Skeletal muscle satellite cell (primary cell): ENCODE results near the gene LIPT2. TPM values are rescaled to one million over a fixed set of nuclear protein-coding genes. Genes with fewer than 3 reads are reported as not detected.

Experiments
- H3K27me3 ChIP-seq: 2 replicates; pipeline ENCODE4 v1.7.0; 2013; ENCODE audit warnings: low read length; ENCODE audit not compliant: control insufficient read depth, insufficient read depth
- H3K36me3 ChIP-seq: 2 replicates; pipeline ENCODE4 v1.7.0; 2013; ENCODE audit warnings: mild to moderate bottlenecking, control low read depth, low read length; ENCODE audit not compliant: insufficient read depth
- H3K4me1 ChIP-seq: 2 replicates; pipeline ENCODE4 v1.7.0; 2013; ENCODE audit warnings: low read length; ENCODE audit not compliant: control insufficient read depth, insufficient read depth
- H3K4me2 ChIP-seq: 2 replicates; pipeline ENCODE4 v1.7.0; 2013; ENCODE audit warnings: mild to moderate bottlenecking, low read length
- H3K4me3 ChIP-seq: 2 replicates; pipeline ENCODE4 v1.7.0; 2013; ENCODE audit warnings: low read length
- H3K9ac ChIP-seq: 2 replicates; pipeline ENCODE4 v1.7.0; 2013; ENCODE audit warnings: mild to moderate bottlenecking, low read depth, low read length, moderate library complexity
- H3K9me3 ChIP-seq: replicated peaks from 2 replicates; pipeline ENCODE4 v1.7.0; 2013; ENCODE audit warnings: mild to moderate bottlenecking, control low read depth, low read length
- small RNA-seq: library from RNA; depleted of rRNA; stranded (forward); fragments of <200 nt; gene quantifications from one replicate; pipeline ENCODE3, GENCODE V24; 2012

Gene LIPT2

GRCh38 chr11:74444173-74444826, 49.2 kb downstream of the LIPT2 start:
- Histone ChIP-seq H3K36me3 (no peaks in the 10 kb centered on the region), H3K4me2 (no peak overlapping the region), H3K27me3 (no peaks in the 10 kb centered on the region), H3K4me3 (no peak overlapping the region), H3K4me1 (peaks cover 12% of the 10 kb centered on the region), H3K9ac (no peak overlapping the region), H3K9me3 (no peaks in the 10 kb centered on the region)

GRCh38 chr11:74443071-74443864, 50.3 kb downstream of the LIPT2 start:
- peak overlapping the region; percentile 18 for H3K4me2 ChIP-seq
- no peaks in the 10 kb centered on the region for H3K36me3 ChIP-seq
- H3K4me1 ChIP-seq, result peaks cover 9% of the 10 kb centered on the region
- no peak overlapping the region for H3K9ac ChIP-seq
- H3K9me3 ChIP-seq, result no peaks in the 10 kb centered on the region
- no peak overlapping the region for H3K4me3 ChIP-seq
- no peaks in the 10 kb centered on the region for H3K27me3 ChIP-seq

- Histone ChIP-seq H3K9ac (no peak overlapping the region), H3K27me3 (no peaks in the 10 kb centered on the region), H3K9me3 (no peaks in the 10 kb centered on the region), H3K4me1 (peaks cover 9% of the 10 kb centered on the region), H3K36me3 (no peaks in the 10 kb centered on the region), H3K4me3 (no peak overlapping the region), H3K4me2 (no peak overlapping the region)
These were observed 50.9 kb downstream of the LIPT2 start for GRCh38 chr11:74442636-74443035.

Small RNAs within 50 kb of the gene (small RNA-seq; reads per million reads assigned to genes)
- gene CYCSP27, result not detected
